Activated CD4-positive, CD25-positive, alpha-beta regulatory T cell treated with anti-CD3 and anti-CD28 coated beads, Interleukin-2, amount 50 U/mL, for 16 hours (primary cell): ENCODE measurements around the gene PCOLCE2.

Experiments used
- DNase-seq: peaks from one replicate; pipeline ENCODE4 v3.0.0-alpha.2; 2020; ENCODE audit warnings: low read depth, low spot score

PCOLCE2 gene

GRCh38 chr3:142888481-142889211 is at the start of gene PCOLCE2:
TSS of gene PCOLCE2 (minus strand) at chr3:142889083. CDS start at chr3:142888896, 187 bp downstream.
- DNase-seq: no peak

- DNase-seq: no peak
Measured at GRCh38 chr3:142935963-142936362, 47.1 kb upstream of the PCOLCE2 start.

- no peak for DNase-seq
Measured at GRCh38 chr3:142934887-142935269, 46.0 kb upstream of the PCOLCE2 start.

GRCh38 chr3:142934128-142934886 is 45.4 kb upstream of the PCOLCE2 start:
- DNase-seq: no peak

GRCh38 chr3:142931222-142931621 is 42.3 kb upstream of the PCOLCE2 start:
- no peak for DNase-seq

GRCh38 chr3:142930463-142930862 is 41.6 kb upstream of the PCOLCE2 start:
- DNase-seq: no peak

GRCh38 chr3:142929890-142930289 is 41.0 kb upstream of the PCOLCE2 start:
- no peak for DNase-seq

GRCh38 chr3:142929109-142929508 is 40.2 kb upstream of the PCOLCE2 start:
- DNase-seq: no peak

GRCh38 chr3:142926368-142926944 is 37.6 kb upstream of the PCOLCE2 start:
- no peak for DNase-seq

GRCh38 chr3:142925140-142925539 is 36.3 kb upstream of the PCOLCE2 start:
- no peak for DNase-seq

GRCh38 chr3:142923694-142924093 is 34.8 kb upstream of the PCOLCE2 start:
- DNase-seq: no peak

- DNase-seq: no peak
Measured at GRCh38 chr3:142916605-142917004, 27.7 kb upstream of the PCOLCE2 start.

GRCh38 chr3:142915636-142916035 is 26.8 kb upstream of the PCOLCE2 start:
- no peak for DNase-seq

- DNase-seq: no peak
Measured at GRCh38 chr3:142914286-142914811, 25.5 kb upstream of the PCOLCE2 start.

GRCh38 chr3:142913432-142913831 is 24.5 kb upstream of the PCOLCE2 start:
- DNase-seq: no peak

- DNase-seq: no peak
Measured at GRCh38 chr3:142912402-142913172, 23.7 kb upstream of the PCOLCE2 start.

- no peak for DNase-seq
Measured at GRCh38 chr3:142910280-142910679, 21.4 kb upstream of the PCOLCE2 start.

GRCh38 chr3:142909282-142909681 is 20.4 kb upstream of the PCOLCE2 start:
- DNase-seq: no peak

- no peak for DNase-seq
Measured at GRCh38 chr3:142907996-142908395, 19.1 kb upstream of the PCOLCE2 start.

GRCh38 chr3:142904639-142905436 is 16.0 kb upstream of the PCOLCE2 start:
- DNase-seq: no peak

- DNase-seq: no peak
Measured at GRCh38 chr3:142902356-142902755, 13.5 kb upstream of the PCOLCE2 start.
